H4 (cell line): ENCODE measurements around the gene C19orf25. TPM values are rescaled to one million over a fixed set of nuclear protein-coding genes. Genes with fewer than 3 reads are reported as not detected.
"Not testable (repeated sequence)": the region's sequence is repeated elsewhere in the genome, so short reads cannot be mapped to it uniquely, and the experiment has no call there.

Experiments
- DNase-seq: peaks from one replicate; pipeline ENCODE4 v3.0.0-alpha.2; 2015; ENCODE audit warnings: low spot score
- total RNA-seq: library from RNA; depleted of rRNA; stranded (reverse); fragments of >200 nt; shearing (Covaris generic); gene quantifications from 2 replicates; pipeline ENCODE4 v1.2.3, GENCODE V29; 2014

The C19orf25 gene
- total RNA-seq, 1 experiment from 2014 or later: 10.5 TPM

- DNase-seq: no peak
Measured at GRCh38 chr19:1481893-1482360, 2.9 kb upstream of the C19orf25 start.

- DNase-seq: no peak
Measured at GRCh38 chr19:1481224-1481892, 2.3 kb upstream of the C19orf25 start.

- DNase-seq: not testable (repeated sequence)
Measured at GRCh38 chr19:1477056-1477455, 2.0 kb downstream of the C19orf25 start.

GRCh38 chr19:1475751-1476437 lies 3.1 kb downstream of the C19orf25 start:
- DNase-seq: no peak

GRCh38 chr19:1474765-1475351 lies 4.2 kb downstream of the C19orf25 start:
- no peak for DNase-seq

- DNase-seq: no peak
Measured at GRCh38 chr19:1474011-1474764, 4.8 kb downstream of the C19orf25 start.

GRCh38 chr19:1473085-1473851 lies 5.7 kb downstream of the C19orf25 start:
- no peak for DNase-seq

- DNase-seq: no peak
Measured at GRCh38 chr19:1472231-1473084, 6.6 kb downstream of the C19orf25 start.

- DNase-seq: no peak
Measured at GRCh38 chr19:1471515-1472160, 7.4 kb downstream of the C19orf25 start.

GRCh38 chr19:1471010-1471514 lies 8.0 kb downstream of the C19orf25 start:
- DNase-seq: no peak

GRCh38 chr19:1470305-1471009 lies 8.6 kb downstream of the C19orf25 start:
- DNase-seq: no peak

- no peak for DNase-seq
Measured at GRCh38 chr19:1470055-1470304, 9.0 kb downstream of the C19orf25 start.

GRCh38 chr19:1469255-1470054 lies 9.6 kb downstream of the C19orf25 start:
- no peak for DNase-seq

- no peak for DNase-seq
Measured at GRCh38 chr19:1468821-1469254, 10.2 kb downstream of the C19orf25 start.

- DNase-seq: no peak
Measured at GRCh38 chr19:1468274-1468820, 10.7 kb downstream of the C19orf25 start.

GRCh38 chr19:1467490-1468273 lies 11.3 kb downstream of the C19orf25 start:
- no peak for DNase-seq

GRCh38 chr19:1467215-1467489 lies 11.9 kb downstream of the C19orf25 start:
- DNase-seq: no peak
